Epithelial cell of esophagus (primary cell): ENCODE measurements around the gene ESRP2.
A peak's percentile ranks its signal among the peaks of the same experiment; 100 is the strongest.

Experiments
- DNase-seq: peaks from one replicate; pipeline ENCODE4 v3.0.0; 2010; ENCODE audit warnings: low read depth
- H3K4me3 ChIP-seq: 2 replicates; pipeline ENCODE4 v1.5.1; 2011; ENCODE audit warnings: mild to moderate bottlenecking, low read length, control low read depth
- TF ChIP-seq, protein P1 (sequence below): IDR thresholded peaks from 2 replicates; pipeline ENCODE4 v1.5.1; 2011; ENCODE audit warnings: low read depth, mild to moderate bottlenecking, low read length, control low read depth, inconsistent platforms; ENCODE audit not compliant: insufficient read depth; ENCODE audit errors: missing control alignments

The ESRP2 gene

GRCh38 chr16:68235887-68236136, at the start of gene ESRP2:
TSS of gene ESRP2 (minus strand) at chr16:68236127. CDS start at chr16:68236045, 82 bp downstream.
- TF ChIP-seq, protein P1, sequence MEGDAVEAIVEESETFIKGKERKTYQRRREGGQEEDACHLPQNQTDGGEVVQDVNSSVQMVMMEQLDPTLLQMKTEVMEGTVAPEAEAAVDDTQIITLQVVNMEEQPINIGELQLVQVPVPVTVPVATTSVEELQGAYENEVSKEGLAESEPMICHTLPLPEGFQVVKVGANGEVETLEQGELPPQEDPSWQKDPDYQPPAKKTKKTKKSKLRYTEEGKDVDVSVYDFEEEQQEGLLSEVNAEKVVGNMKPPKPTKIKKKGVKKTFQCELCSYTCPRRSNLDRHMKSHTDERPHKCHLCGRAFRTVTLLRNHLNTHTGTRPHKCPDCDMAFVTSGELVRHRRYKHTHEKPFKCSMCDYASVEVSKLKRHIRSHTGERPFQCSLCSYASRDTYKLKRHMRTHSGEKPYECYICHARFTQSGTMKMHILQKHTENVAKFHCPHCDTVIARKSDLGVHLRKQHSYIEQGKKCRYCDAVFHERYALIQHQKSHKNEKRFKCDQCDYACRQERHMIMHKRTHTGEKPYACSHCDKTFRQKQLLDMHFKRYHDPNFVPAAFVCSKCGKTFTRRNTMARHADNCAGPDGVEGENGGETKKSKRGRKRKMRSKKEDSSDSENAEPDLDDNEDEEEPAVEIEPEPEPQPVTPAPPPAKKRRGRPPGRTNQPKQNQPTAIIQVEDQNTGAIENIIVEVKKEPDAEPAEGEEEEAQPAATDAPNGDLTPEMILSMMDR: no peak

GRCh38 chr16:68285683-68286082, 49.8 kb upstream of the ESRP2 start:
- no peak overlapping the region for H3K4me3 ChIP-seq

More at GRCh38 chr16:68235887-68236136, at the start of gene ESRP2:
- DNase-seq: no peak
- peak within 1 kb of the TSS; percentile 94 for H3K4me3 ChIP-seq

DNA sequence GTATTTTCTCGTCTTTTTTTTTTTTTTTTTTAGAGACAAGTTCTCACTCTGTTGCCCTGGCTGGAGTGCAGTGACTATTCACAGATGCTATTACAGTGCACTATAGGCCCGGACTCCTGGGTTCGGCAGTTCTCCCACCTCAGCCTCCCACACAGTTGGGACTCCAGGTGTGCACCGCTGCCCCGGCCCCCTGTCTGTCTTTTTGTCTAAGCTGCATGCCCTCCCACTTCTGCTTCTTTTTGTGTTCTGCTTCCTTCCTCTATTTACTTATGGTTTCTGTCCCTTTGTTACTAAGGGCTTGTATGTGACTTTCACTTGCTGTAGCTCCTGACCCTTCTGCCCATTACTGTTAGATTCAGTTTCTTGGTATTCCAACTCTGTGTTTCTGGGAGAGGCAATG, 48.9 kb upstream of the ESRP2 start:
- DNase-seq: no peak
- TF ChIP-seq, protein P1: no peak
- H3K4me3 ChIP-seq: no peak overlapping the region

More at GRCh38 chr16:68285683-68286082, 49.8 kb upstream of the ESRP2 start:
- TF ChIP-seq, protein P1: no peak
- DNase-seq: no peak

DNA sequence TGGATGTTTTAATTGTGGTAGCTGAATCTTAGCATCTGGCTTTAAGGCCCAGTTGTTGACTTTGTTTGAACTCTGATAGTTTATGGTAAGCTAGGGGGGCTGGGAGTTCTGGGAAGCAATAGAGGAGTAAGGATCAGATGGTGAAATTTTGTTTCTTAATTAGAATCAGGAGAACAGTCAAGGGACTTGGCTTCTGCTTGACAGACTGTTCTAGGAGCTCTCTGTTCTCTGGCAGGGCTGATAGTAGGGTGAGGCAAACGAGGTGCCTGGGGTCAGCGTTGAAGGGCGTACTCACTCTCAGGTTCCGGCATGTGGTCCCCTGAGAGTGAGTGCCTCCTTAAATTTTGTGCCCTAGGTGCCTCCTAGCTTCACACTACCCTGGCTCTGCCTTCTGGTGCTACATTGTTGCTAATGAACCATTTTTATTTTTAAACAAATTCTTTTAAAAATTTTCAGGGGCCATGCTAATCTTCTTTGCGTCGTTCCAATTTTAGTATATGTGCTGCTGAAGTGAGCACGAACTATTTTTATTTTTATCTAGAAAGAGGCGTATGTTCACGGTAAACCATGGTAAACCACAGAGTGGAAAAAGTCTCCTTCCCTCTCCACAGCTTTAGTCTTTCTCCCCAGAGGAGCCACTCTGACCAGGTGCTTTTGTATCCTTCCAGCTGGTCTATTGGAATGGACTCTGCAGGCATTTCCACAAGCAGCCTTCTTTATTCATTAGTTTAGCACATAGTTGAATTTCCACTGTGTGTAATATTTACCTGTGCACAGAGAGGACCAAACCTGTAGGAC, 48.1 kb upstream of the ESRP2 start:
- TF ChIP-seq, protein P1: no peak

DNA sequence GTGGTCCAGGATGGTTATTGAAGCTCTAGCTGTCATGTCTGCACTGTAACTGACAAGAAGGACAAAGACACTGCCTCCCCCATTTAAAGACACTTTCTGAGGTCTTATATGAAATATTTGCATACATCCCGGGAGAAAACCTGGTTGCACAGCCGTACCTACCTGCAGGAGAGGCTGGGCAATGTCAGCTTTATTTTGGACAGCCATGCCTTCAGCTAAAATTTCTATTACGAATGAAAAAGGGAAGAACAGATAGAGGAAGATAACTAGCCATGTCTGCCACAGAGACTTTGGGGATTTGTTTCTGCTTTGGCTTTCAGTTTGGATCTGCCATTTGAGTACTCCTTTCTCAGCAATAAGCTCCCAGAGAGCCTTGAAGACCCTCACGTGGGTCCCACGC, 47.4 kb upstream of the ESRP2 start:
- no peak for DNase-seq
- TF ChIP-seq, protein P1: no peak
- H3K4me3 ChIP-seq: no peak overlapping the region

More for the DNA sequence above, 48.1 kb upstream of the ESRP2 start:
- no peak overlapping the region for H3K4me3 ChIP-seq
- no peak for DNase-seq

DNA sequence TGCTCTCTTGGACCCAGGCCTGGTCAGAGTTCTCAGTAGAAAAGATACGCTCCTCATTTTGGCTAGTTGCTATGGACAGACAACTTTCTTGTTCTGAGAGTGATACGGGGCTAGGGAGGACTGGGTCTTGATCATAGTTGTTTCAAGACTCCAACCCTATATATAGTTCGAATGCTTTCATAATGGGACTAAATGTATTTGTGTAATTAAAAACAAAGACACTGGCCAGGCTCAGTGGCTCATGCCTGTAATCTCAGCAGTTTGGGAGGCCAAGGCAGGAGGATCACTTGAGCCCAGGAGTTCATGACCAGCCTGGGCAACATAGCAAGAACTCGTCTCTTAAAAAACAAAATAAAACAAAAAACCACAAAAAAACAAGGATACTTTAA, 46.1 kb upstream of the ESRP2 start:
- TF ChIP-seq, protein P1: no peak
- DNase-seq: no peak
- no peak overlapping the region for H3K4me3 ChIP-seq
